Frontal cortex (tissue), 4 donors: ENCODE data around the gene C1QTNF4. TPM values are rescaled to one million over a fixed set of nuclear protein-coding genes. Genes with fewer than 3 reads are reported as not detected.

Experiments used
- DNase-seq, 2 donors: peaks; one replicate each; pipeline ENCODE4 v3.0.0; 2012; ENCODE audit warnings: low spot score in 2 of 2
- FAIRE-seq: peaks from 2 replicates; lab custom pipeline; 2012; peaks lifted over from hg19 to GRCh38; lab: Jason Lieb, UNC
- small RNA-seq: library from RNA; depleted of rRNA; stranded (forward); fragments of <200 nt; gene quantifications from one replicate; pipeline ENCODE3, GENCODE V24; 2014
- total RNA-seq: library from RNA; depleted of rRNA; stranded (reverse); fragments of >200 nt; gene quantifications from one replicate; pipeline ENCODE4 v1.2.3, GENCODE V29; 2014
- donor health status: control.
- donor health status: control.
- donor health status: control.

C1QTNF4 gene
- total RNA-seq, 1 donor from 2014 or later = 14.7 TPM

DNA sequence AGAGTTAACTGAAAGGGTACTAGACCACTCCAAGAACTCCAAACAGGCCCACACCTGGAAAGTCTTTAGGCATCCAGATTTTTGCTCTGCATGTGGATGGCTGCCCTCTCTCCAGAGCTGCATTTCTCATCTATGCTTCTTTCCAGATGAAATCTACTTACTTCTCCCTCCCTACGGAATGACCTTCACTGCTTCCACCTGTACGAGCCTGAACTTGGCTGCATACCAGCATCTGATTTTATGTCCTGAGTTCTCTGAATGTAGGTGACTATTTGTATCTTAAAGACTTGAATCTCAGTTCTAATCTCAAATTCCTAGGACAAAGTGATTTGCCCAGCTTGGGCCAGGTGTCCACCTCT, 54.6 kb downstream of the C1QTNF4 start:
- DNase-seq (no peak), FAIRE-seq (no peak)

Small RNAs within 50 kb of the gene (small RNA-seq; reads per million reads assigned to genes)
- gene RN7SL652P = not detected
- 0.08 reads per million for gene RNU5E-10P

Other genes with a start within 250 kb of the C1QTNF4 start
- not detected for gene MYBPC3, start 241.7 kb downstream of the C1QTNF4 start, total RNA-seq
- gene SPI1, start 215.9 kb downstream of the C1QTNF4 start, total RNA-seq = 1.2 TPM
- gene SLC39A13, start 185.8 kb downstream of the C1QTNF4 start, total RNA-seq = 8.6 TPM
- 104 TPM for gene PSMC3, start 168.0 kb downstream of the C1QTNF4 start, total RNA-seq
- not detected for gene RAPSN, start 145.3 kb downstream of the C1QTNF4 start, total RNA-seq
- 176 TPM for gene CELF1, start 41.3 kb downstream of the C1QTNF4 start, total RNA-seq
- gene PTPMT1, start 28.8 kb downstream of the C1QTNF4 start, total RNA-seq = 22.0 TPM
- gene KBTBD4, start 15.4 kb downstream of the C1QTNF4 start, total RNA-seq = 42.8 TPM
- gene NDUFS3, start 15.3 kb downstream of the C1QTNF4 start, total RNA-seq = 72.6 TPM
- not detected for gene FAM180B, start 7.7 kb downstream of the C1QTNF4 start, total RNA-seq
- gene MTCH2, start 48.1 kb upstream of the C1QTNF4 start, total RNA-seq = 95.4 TPM
- 0.41 TPM for gene AGBL2, start 121.0 kb upstream of the C1QTNF4 start, total RNA-seq
- 79.5 TPM for gene FNBP4, start 172.9 kb upstream of the C1QTNF4 start, total RNA-seq